Measurements from ENCODE around the gene ANAPC13. TPM values are rescaled to one million over a fixed set of nuclear protein-coding genes. Genes with fewer than 3 reads are reported as not detected.

ANAPC13 gene
- total and polyA plus RNA-seq, 2 of the 4 experiments (the other 2 are of a cell fraction): 43.4 to 62.9 TPM

- H2AFZ ChIP-seq (replicated peaks; ENCODE audit: low read length, poor library complexity): peak overlapping the region; percentile 88
- no peak overlapping the region for H3K9ac ChIP-seq (ENCODE audit: low read depth, low read length)
- H2AK9ac ChIP-seq (replicated peaks; ENCODE audit: low read depth, low read length, poor library complexity): peak overlapping the region; percentile 87
- no peaks in the 10 kb centered on the region for H3K27me3 ChIP-seq (ENCODE audit: control insufficient read depth, insufficient read depth, low read length)
- no peaks in the 10 kb centered on the region for H3K9me3 ChIP-seq (ENCODE audit: control insufficient read depth, insufficient read depth, low read length)
- peak overlapping the region; percentile 9; the same call in 1 of the 2 replicates for H4K91ac ChIP-seq (ENCODE audit: insufficient read depth, low read depth, low read length)
- intact Hi-C loops (cut with micrococcal nuclease) (no loop called here), in situ Hi-C loops (cut with MboI; ENCODE audit: low sequenced_read_pairs) (no loop called here), dilution Hi-C loops (cut with HindIII; ENCODE audit: low sequenced_read_pairs, unreplicated experiment) (no loop called here)
- no TSS peak for BruUV-seq (replicated peaks)
- ATAC-seq (ENCODE audit: low read depth) (peak; percentile 81), DNase-seq (no peak)
- H3K14ac ChIP-seq (replicated peaks; ENCODE audit: low read depth, low read length): peak overlapping the region; percentile 87
- ChIA-PET POLR2A (ENCODE audit: unreplicated experiment) (no interaction called here), CTCF (no interaction called here)
- H3K4me1 ChIP-seq (ENCODE audit: control insufficient read depth, insufficient read depth, low read length): peaks cover 5% of the 10 kb centered on the region; the same call in 1 of the 2 replicates
- peak overlapping the region; percentile 74 for H2BK120ac ChIP-seq (ENCODE audit: low read depth, low read length)
- H2BK5ac ChIP-seq (ENCODE audit: low read depth, low read length, poor library complexity, severe bottlenecking): peak overlapping the region; percentile 66
- peak overlapping the region; percentile 50 for H3K4me2 ChIP-seq (ENCODE audit: low read depth, low read length)
- WGBS, 2 experiments (ENCODE audit: extremely low coverage in 2 of 2, insufficient read length in 1 of 2): 30% methylated on average over 2 of the region's 3 CpGs; no CpG with 5 or more reads in 1 of the 2 experiments
- TF ChIP-seq FOS (IDR thresholded peaks at IDR 0.05; ENCODE audit: low read depth, low read length): no peak
- no peak for TF ChIP-seq MXI1 (IDR thresholded peaks at IDR 0.05; ENCODE audit: borderline replicate concordance, low read depth, low read length)
- no peak for TF ChIP-seq CTCF (conservative IDR thresholded peaks at IDR 0.05; ENCODE audit: low read depth, low read length)
- TF ChIP-seq CHD1 (IDR thresholded peaks at IDR 0.05; ENCODE audit: low read depth, low read length): no peak
- no peak for TF ChIP-seq SMC3 (IDR thresholded peaks at IDR 0.05; ENCODE audit: low read depth, low read length)
- TF ChIP-seq MAFK (IDR thresholded peaks at IDR 0.05; ENCODE audit: low read depth, low read length): no peak
- no peak for TF ChIP-seq ELK1 (IDR thresholded peaks at IDR 0.05; ENCODE audit: borderline replicate concordance, low read depth, low read length)
- no peak for TF ChIP-seq CEBPB (IDR thresholded peaks at IDR 0.05; ENCODE audit: low read depth, low read length)
- TF ChIP-seq BHLHE40 (IDR thresholded peaks at IDR 0.05; ENCODE audit: low read depth, low read length): no peak
- TF ChIP-seq RFX5 (IDR thresholded peaks at IDR 0.05; ENCODE audit: low read depth, low read length): no peak
- no peak for TF ChIP-seq POLR2A (IDR thresholded peaks at IDR 0.05; ENCODE audit: low read depth, low read length)
- TF ChIP-seq RCOR1 (IDR thresholded peaks at IDR 0.05; ENCODE audit: insufficient replicate concordance, low read length): no peak
- no peak for TF ChIP-seq MAZ (IDR thresholded peaks at IDR 0.05; ENCODE audit: borderline replicate concordance, low read depth, low read length)
- no peak for TF ChIP-seq USF2 (IDR thresholded peaks at IDR 0.05; ENCODE audit: low read depth, low read length)
- TF ChIP-seq NFE2L2 (IDR thresholded peaks at IDR 0.05; ENCODE audit: low read depth, low read length): no peak
- no peak for TF ChIP-seq RAD21 (IDR thresholded peaks at IDR 0.05; ENCODE audit: low read length)
- H3K23ac ChIP-seq (ENCODE audit: low read depth, low read length): peak overlapping the region; percentile 90
- peak overlapping the region; percentile 47 for H3K18ac ChIP-seq (ENCODE audit: low read depth, low read length)
- H3K56ac ChIP-seq (ENCODE audit: extremely low read depth, insufficient read depth, low read length): no peak overlapping the region
- H3K79me1 ChIP-seq (ENCODE audit: low read depth in 1 of 2, low read length in 2 of 2): peaks cover 7 to 9% of the 10 kb centered on the region in 2 experiments
- 0 out of 2 replicates have a peak, but pooled peaks cover 3% of the 10 kb centered on the region for H3K9me1 ChIP-seq (ENCODE audit: insufficient read depth, low read length)
- no peaks in the 10 kb centered on the region for H4K20me1 ChIP-seq (ENCODE audit: insufficient read depth, low read length)
- peak overlapping the region; percentile 54 for H4K5ac ChIP-seq (ENCODE audit: low read depth, low read length)
- H4K8ac ChIP-seq (ENCODE audit: low read depth in 2 of 2, low read length in 2 of 2): peak overlapping the region in 1 of 2 experiments; percentile 87; a peak in 2 of 4 replicates
- H3K36me3 ChIP-seq (ENCODE audit: control insufficient read depth, insufficient read depth, low read length): no peaks in the 10 kb centered on the region
- H3K27ac ChIP-seq (ENCODE audit: insufficient read depth, low read length): peak overlapping the region; percentile 50; the same call in 1 of the 2 replicates
- H3K4me3 ChIP-seq (ENCODE audit: insufficient read depth, low read depth, low read length): no peak overlapping the region
- peak overlapping the region; percentile 29; the same call in 1 of the 3 replicates for H2BK15ac ChIP-seq (ENCODE audit: low read depth, low read length)
- H3K4ac ChIP-seq (ENCODE audit: low read depth, low read length): peak overlapping the region; percentile 83
- H2BK20ac ChIP-seq (ENCODE audit: low read depth, low read length): peak overlapping the region; percentile 70
- H2AK5ac ChIP-seq (ENCODE audit: low read depth, low read length): peak overlapping the region; percentile 85; the same call in 1 of the 2 replicates
Observed at GRCh38 chr3:134516905-134517304, 31.1 kb upstream of the ANAPC13 start.

Measured in IMR-90 (cell line).